Keratinocyte (primary cell): ENCODE results near the gene PLXNB3. TPM values are rescaled to one million over a fixed set of nuclear protein-coding genes. Genes with fewer than 3 reads are reported as not detected.

ENCODE experiments used
- DNase-seq: peaks from one replicate; pipeline ENCODE4 v3.0.0-alpha.2; 2011; ENCODE audit warnings: low read depth, missing footprints, low spot score
- FAIRE-seq: peaks from 2 replicates; lab custom pipeline; 2011; peaks lifted over from hg19 to GRCh38; lab: Jason Lieb, UNC
- H2AFZ ChIP-seq: 2 replicates; pipeline ENCODE4 v1.6.0; 2012; ENCODE audit warnings: low read length, control low read depth, inconsistent platforms; ENCODE audit not compliant: control insufficient read depth
- H3K27ac ChIP-seq: 2 replicates; pipeline ENCODE4 v1.5.1; 2011; ENCODE audit warnings: low read length; ENCODE audit not compliant: control insufficient read depth, insufficient read depth
- H3K27me3 ChIP-seq: 3 replicates; pipeline ENCODE4 v1.6.0; 2011; ENCODE audit warnings: low read length; ENCODE audit not compliant: control insufficient read depth, insufficient read depth; ENCODE audit errors: extremely low read depth
- H3K36me3 ChIP-seq, 2 experiments: 2 replicates in 1 of 2; 3 replicates in 1 of 2; pipeline ENCODE4 v1.5.1; 2011; ENCODE audit warnings: low read length in 2 of 2, mild to moderate bottlenecking in 1 of 2; ENCODE audit not compliant: control insufficient read depth in 2 of 2, insufficient read depth in 2 of 2; ENCODE audit errors: extremely low read depth in 1 of 2
- H3K4me1 ChIP-seq: 3 replicates; pipeline ENCODE4 v1.5.1; 2011; ENCODE audit warnings: low read length; ENCODE audit not compliant: control insufficient read depth, insufficient read depth; ENCODE audit errors: extremely low read depth
- H3K4me2 ChIP-seq: 3 replicates; pipeline ENCODE4 v1.6.0; 2011; ENCODE audit warnings: low read depth, low read length; ENCODE audit not compliant: control insufficient read depth, insufficient read depth; ENCODE audit errors: extremely low read depth
- H3K4me3 ChIP-seq, 3 experiments: fragments of 200-600 bp in 1 of 3; sonication (generic) in 1 of 3; 2 replicates in 2 of 3; 3 replicates in 1 of 3; pipeline ENCODE4 v1.5.1; 2011 to 2016; ENCODE audit warnings: low read length in 3 of 3, mild to moderate bottlenecking in 3 of 3, control low read depth in 2 of 3, inconsistent platforms in 1 of 3, low read depth in 1 of 3, mixed read lengths in 1 of 3, mixed run types in 1 of 3, moderate library complexity in 1 of 3; ENCODE audit not compliant: control insufficient read depth in 2 of 3, insufficient read depth in 2 of 3; ENCODE audit errors: extremely low read depth in 1 of 3
- H3K79me2 ChIP-seq: 2 replicates; pipeline ENCODE4 v1.6.0; 2012; ENCODE audit warnings: low read length; ENCODE audit not compliant: control insufficient read depth, insufficient read depth
- H3K9ac ChIP-seq: 3 replicates; pipeline ENCODE4 v1.6.0; 2011; ENCODE audit warnings: low read length; ENCODE audit not compliant: control insufficient read depth, insufficient read depth; ENCODE audit errors: extremely low read depth
- H3K9me1 ChIP-seq: 3 replicates; pipeline ENCODE4 v1.6.0; 2011; ENCODE audit warnings: low read length; ENCODE audit not compliant: control insufficient read depth, insufficient read depth; ENCODE audit errors: extremely low read depth
- H3K9me3 ChIP-seq: 2 replicates; pipeline ENCODE4 v1.5.1; 2012; ENCODE audit warnings: low read depth, low read length; ENCODE audit not compliant: control insufficient read depth
- H4K20me1 ChIP-seq: 3 replicates; pipeline ENCODE4 v1.6.0; 2011; ENCODE audit warnings: low read length; ENCODE audit not compliant: control insufficient read depth, insufficient read depth; ENCODE audit errors: extremely low read depth
- EZH2 ChIP-seq: IDR thresholded peaks from one replicate; pipeline ENCODE4 v1.6.1; 2012; ENCODE audit warnings: inconsistent platforms, mild to moderate bottlenecking, low read length, moderate library complexity
- dilution Hi-C: fragments of 300-500 bp; cut with MboI; formaldehyde crosslinking; loops from one replicate; pipeline ENCODE4 v1.7.0; 2020; ENCODE audit warnings: low sequenced_read_pairs; ENCODE audit not compliant: extremely low pct_ligation_motif_present
- polyA plus RNA-seq, 5 experiments: library from polyadenylated mRNA; depleted of rRNA in 3 of 5; stranded (reverse) in 3 of 5; stranded (forward) in 1 of 5; unstranded in 1 of 5; fragments of >200 nt; gene quantifications; 1 replicate in 1 of 5; 2 replicates in 3 of 5; 3 replicates in 1 of 5; pipeline versions ENCODE4 v1.2.1 to v1.2.3, GENCODE V29; 2011 to 2012; ENCODE audit warnings: missing spikeins in 2 of 5, low read depth in 1 of 5, low replicate concordance in 1 of 5
- TF ChIP-seq, protein P1 (sequence below), 3 experiments: IDR thresholded peaks in 1 of 3; conservative IDR thresholded peaks in 1 of 3; optimal IDR thresholded peaks in 1 of 3; 2 replicates in 2 of 3; 3 replicates in 1 of 3; pipeline versions ENCODE3 to v1.5.1; 2011; ENCODE audit warnings: low read length in 3 of 3, mild to moderate bottlenecking in 3 of 3, moderate library complexity in 2 of 3, control low read depth in 1 of 3, inconsistent platforms in 1 of 3; ENCODE audit not compliant: insufficient read depth in 2 of 3; ENCODE audit errors: extremely low read depth in 1 of 3

PLXNB3 gene
- polyA plus RNA-seq, 1 donor (not counting 4 experiments of a cell fraction or from before 2014, with no cell fraction given) = 7.2 TPM

DNA sequence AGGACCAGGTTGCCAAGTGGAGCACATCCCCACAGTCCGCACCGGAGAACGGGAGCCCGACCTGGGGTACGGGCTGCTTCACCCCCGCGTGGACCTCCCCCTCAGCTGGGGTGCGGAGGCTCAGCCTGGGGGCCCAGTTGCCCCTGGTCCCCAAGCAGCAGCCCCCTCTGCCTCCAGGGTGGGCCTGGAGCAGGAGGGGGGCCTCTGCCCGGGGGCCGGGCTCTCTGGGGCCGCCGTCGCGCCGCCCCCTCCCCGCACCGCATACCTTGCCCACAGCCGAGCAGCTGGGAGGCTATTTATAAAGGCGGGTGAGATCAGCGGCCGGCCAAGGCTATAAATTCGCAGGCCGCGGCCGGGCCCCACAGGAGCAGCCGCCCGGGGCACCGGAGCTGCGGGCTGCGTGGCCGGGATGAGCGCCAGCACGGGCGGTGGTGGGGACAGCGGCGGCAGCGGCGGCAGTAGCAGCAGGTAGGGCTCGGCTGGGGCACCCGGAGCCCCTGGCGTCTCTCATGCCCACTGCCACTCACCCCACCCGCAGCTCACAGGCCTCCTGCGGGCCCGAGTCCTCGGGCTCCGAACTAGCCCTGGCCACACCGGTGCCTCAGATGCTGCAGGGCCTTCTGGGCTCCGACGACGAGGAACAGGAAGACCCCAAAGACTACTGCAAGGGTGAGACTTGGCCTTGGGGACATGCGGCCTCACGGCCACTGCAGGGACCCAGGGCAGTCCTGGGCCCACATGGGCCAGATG lies 16.8 kb downstream of the PLXNB3 start, which contains the start of gene SRPK3:
Gene SRPK3, plus strand, starts transcription at position 364 of the 750 bp plus-strand sequence. Its CDS starts 46 bp downstream, at position 410.
- no peak within 1 kb of the TSS for H3K4me3 ChIP-seq
- H4K20me1 ChIP-seq = no peaks in the 10 kb centered on the region
- DNase-seq (no peak), FAIRE-seq (no peak)
- H2AFZ ChIP-seq = no peak within 1 kb of the TSS
- H3K9me1 ChIP-seq = no peaks in the 10 kb centered on the region
- no peaks in the 10 kb centered on the region for H3K36me3 ChIP-seq
- H3K9me3 ChIP-seq = no peaks in the 10 kb centered on the region
- H3K4me2 ChIP-seq = no peak within 1 kb of the TSS
- H3K27ac ChIP-seq = no peak within 1 kb of the TSS
- no peak within 1 kb of the TSS for H3K9ac ChIP-seq
- no peaks in the 10 kb centered on the region for H3K27me3 ChIP-seq
- dilution Hi-C loops = no loop called here
- H3K79me2 ChIP-seq = no peaks in the 10 kb centered on the region
- H3K4me1 ChIP-seq = peaks cover 7% of the 10 kb centered on the region
- TF ChIP-seq, protein P1, sequence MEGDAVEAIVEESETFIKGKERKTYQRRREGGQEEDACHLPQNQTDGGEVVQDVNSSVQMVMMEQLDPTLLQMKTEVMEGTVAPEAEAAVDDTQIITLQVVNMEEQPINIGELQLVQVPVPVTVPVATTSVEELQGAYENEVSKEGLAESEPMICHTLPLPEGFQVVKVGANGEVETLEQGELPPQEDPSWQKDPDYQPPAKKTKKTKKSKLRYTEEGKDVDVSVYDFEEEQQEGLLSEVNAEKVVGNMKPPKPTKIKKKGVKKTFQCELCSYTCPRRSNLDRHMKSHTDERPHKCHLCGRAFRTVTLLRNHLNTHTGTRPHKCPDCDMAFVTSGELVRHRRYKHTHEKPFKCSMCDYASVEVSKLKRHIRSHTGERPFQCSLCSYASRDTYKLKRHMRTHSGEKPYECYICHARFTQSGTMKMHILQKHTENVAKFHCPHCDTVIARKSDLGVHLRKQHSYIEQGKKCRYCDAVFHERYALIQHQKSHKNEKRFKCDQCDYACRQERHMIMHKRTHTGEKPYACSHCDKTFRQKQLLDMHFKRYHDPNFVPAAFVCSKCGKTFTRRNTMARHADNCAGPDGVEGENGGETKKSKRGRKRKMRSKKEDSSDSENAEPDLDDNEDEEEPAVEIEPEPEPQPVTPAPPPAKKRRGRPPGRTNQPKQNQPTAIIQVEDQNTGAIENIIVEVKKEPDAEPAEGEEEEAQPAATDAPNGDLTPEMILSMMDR (optimal IDR thresholded peaks at IDR 0.05 in 1 of 3, IDR thresholded peaks at IDR 0.05 in 1 of 3, conservative IDR thresholded peaks at IDR 0.05 in 1 of 3; ENCODE audit: extremely low read depth in 1 of 3, insufficient read depth in 2 of 3, low read length in 3 of 3) = no peak
- TF ChIP-seq EZH2 = no peak

DNA sequence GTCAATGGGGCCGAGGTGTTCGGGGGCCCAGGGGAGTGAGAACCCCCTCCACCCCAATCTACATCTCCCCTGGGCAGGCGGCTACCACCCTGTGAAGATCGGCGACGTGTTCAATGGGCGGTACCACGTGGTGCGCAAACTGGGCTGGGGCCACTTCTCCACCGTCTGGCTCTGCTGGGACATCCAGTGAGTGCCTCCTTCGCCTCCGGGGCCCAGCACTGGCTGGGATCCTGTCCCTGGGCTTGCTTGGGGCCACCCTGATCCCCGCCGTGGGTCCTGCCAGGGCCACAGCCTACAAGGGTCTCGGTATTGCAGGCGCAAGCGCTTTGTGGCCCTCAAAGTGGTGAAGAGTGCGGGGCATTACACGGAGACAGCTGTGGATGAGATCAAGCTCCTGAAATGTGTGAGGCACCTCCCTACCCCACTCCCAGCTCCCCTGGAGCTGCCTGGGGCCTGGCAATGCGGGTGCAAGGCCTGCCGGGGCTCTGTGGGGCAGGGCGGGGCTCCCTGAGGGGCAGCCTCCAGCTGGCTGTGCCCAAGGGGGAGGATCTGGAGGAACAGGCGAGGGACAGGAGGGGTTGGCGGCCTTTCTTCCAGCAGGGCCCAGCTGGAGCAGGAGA lies 17.5 kb downstream of the PLXNB3 start:
- no peak overlapping the region for H3K27ac ChIP-seq
- H3K36me3 ChIP-seq = no peaks in the 10 kb centered on the region
- no peaks in the 10 kb centered on the region for H3K79me2 ChIP-seq
- no peaks in the 10 kb centered on the region for H3K9me1 ChIP-seq
- H3K4me1 ChIP-seq = peaks cover 7% of the 10 kb centered on the region
- dilution Hi-C loops = no loop called here
- no peaks in the 10 kb centered on the region for H3K9me3 ChIP-seq
- no peak overlapping the region for H2AFZ ChIP-seq
- no peak overlapping the region for H3K4me2 ChIP-seq
- no peaks in the 10 kb centered on the region for H4K20me1 ChIP-seq
- no peak for DNase-seq
- no peak for TF ChIP-seq EZH2
- TF ChIP-seq, protein P1 (optimal IDR thresholded peaks at IDR 0.05 in 1 of 3, IDR thresholded peaks at IDR 0.05 in 1 of 3, conservative IDR thresholded peaks at IDR 0.05 in 1 of 3; ENCODE audit: extremely low read depth in 1 of 3, insufficient read depth in 2 of 3, low read length in 3 of 3) = no peak
- H3K4me3 ChIP-seq = no peak overlapping the region
- no peak overlapping the region for H3K9ac ChIP-seq
- no peaks in the 10 kb centered on the region for H3K27me3 ChIP-seq
- FAIRE-seq = no peak
